GM12878 (cell line): ENCODE results near the gene SLC35E3. TPM values are rescaled to one million over a fixed set of nuclear protein-coding genes. Genes with fewer than 3 reads are reported as not detected.

ENCODE experiments used
- ATAC-seq: fragments of 200-7000 bp; cut with Tn5 transposase; 3 replicates; pipeline ENCODE4 v1.9.1; 2020; ENCODE audit warnings: mild to moderate bottlenecking, moderate library complexity
- BruUV-seq: library from RNA; stranded (reverse); fragments of 400-500 nt; replicated peaks from 2 replicates; lab custom pipeline; 2021; lab: Mats Ljungman, UMichigan
- CTCF ChIA-PET: fragments of 300-600 bp; sonication (Branson Sonifier 250); formaldehyde crosslinking; extraction: SDS; loops from one replicate; lab custom pipeline; 2021; ENCODE audit warnings: inconsistent platforms; lab: Yijun Ruan, JAX
- POLR2A ChIA-PET: fragments of 350-600 bp; formaldehyde crosslinking; extraction: SDS; loops from one replicate; lab custom pipeline; 2021; ENCODE audit warnings: inconsistent platforms; lab: Charles Lee
- RAD21 ChIA-PET: fragments of 300-600 bp; sonication (Branson Sonifier 250); formaldehyde crosslinking; loops from one replicate; lab custom pipeline; 2023; ENCODE audit warnings: antibody characterized with exemption; ENCODE audit not compliant: unreplicated experiment; lab: Charles Lee
- SMC1A ChIA-PET: fragments of 300-600 bp; sonication (Branson Sonifier 250); formaldehyde crosslinking; loops from one replicate; lab custom pipeline; 2023; ENCODE audit not compliant: unreplicated experiment, uncharacterized antibody; lab: Charles Lee
- DNase-seq: peaks from one replicate; pipeline ENCODE4 v3.0.0-alpha.2; 2011; ENCODE audit warnings: low read depth, low spot score
- FAIRE-seq: peaks from 3 replicates; lab custom pipeline; 2011; peaks lifted over from hg19 to GRCh38; lab: Jason Lieb, UNC
- H2AFZ ChIP-seq: 2 replicates; pipeline ENCODE4 v1.6.0; 2011; ENCODE audit warnings: low read depth, low read length, control low read depth; ENCODE audit not compliant: control insufficient read depth
- H3K27ac ChIP-seq: 2 replicates; pipeline ENCODE4 v1.5.1; 2011; ENCODE audit warnings: control low read depth; ENCODE audit not compliant: control insufficient read depth, insufficient read depth
- H3K27me3 ChIP-seq, 2 experiments: replicated peaks in 1 of 2; 2 replicates each; pipeline versions ENCODE4 v1.6.0 to v1.6.1; 2011; ENCODE audit warnings: low read length in 1 of 2; ENCODE audit not compliant: control insufficient read depth in 2 of 2, insufficient read depth in 2 of 2
- H3K36me3 ChIP-seq, 2 experiments: 2 replicates each; pipeline ENCODE4 v1.5.1; 2011; ENCODE audit warnings: low read length in 1 of 2; ENCODE audit not compliant: control insufficient read depth in 2 of 2, insufficient read depth in 2 of 2
- H3K4me1 ChIP-seq: 2 replicates; pipeline ENCODE4 v1.6.1; 2011; ENCODE audit warnings: mild to moderate bottlenecking, low read length, moderate library complexity, mixed read lengths; ENCODE audit not compliant: control insufficient read depth, insufficient read depth
- H3K4me2 ChIP-seq: 2 replicates; pipeline ENCODE4 v1.6.0; 2011; ENCODE audit warnings: control low read depth; ENCODE audit not compliant: control insufficient read depth, insufficient read depth
- H3K4me3 ChIP-seq: fragments of 200-600 bp; sonication (generic); 2 replicates; pipeline ENCODE4 v1.5.1; 2016
- H3K79me2 ChIP-seq: 2 replicates; pipeline ENCODE4 v1.6.0; 2011; ENCODE audit warnings: low read length; ENCODE audit not compliant: control insufficient read depth, insufficient read depth
- H3K9ac ChIP-seq: 2 replicates; pipeline ENCODE4 v1.8.0; 2011; ENCODE audit warnings: low read length, control low read depth, mixed read lengths; ENCODE audit not compliant: control insufficient read depth, insufficient read depth
- H3K9me3 ChIP-seq: replicated peaks from 3 replicates; pipeline ENCODE4 v1.5.1; 2011; ENCODE audit warnings: mild to moderate bottlenecking, low read length; ENCODE audit not compliant: control insufficient read depth, insufficient read depth
- H4K20me1 ChIP-seq: 2 replicates; pipeline ENCODE4 v1.6.0; 2011; ENCODE audit not compliant: control insufficient read depth, insufficient read depth
- BCL3 ChIP-seq: IDR thresholded peaks from 2 replicates; pipeline ENCODE4 v1.6.1; 2011; ENCODE audit warnings: borderline replicate concordance, low read depth, mild to moderate bottlenecking, moderate library complexity, low read length; ENCODE audit not compliant: insufficient read depth, poor library complexity, severe bottlenecking
- BRCA1 ChIP-seq: IDR thresholded peaks from 2 replicates; pipeline ENCODE4 v1.6.1; 2011; ENCODE audit warnings: low read depth, low read length, improper control_type of control experiment
- HCFC1 ChIP-seq: fragments of 150-350 bp; IDR thresholded peaks from 2 replicates; pipeline ENCODE4 v1.6.1; 2014; ENCODE audit warnings: low read length
- IKZF2 ChIP-seq, 2 experiments: fragments of 450-650 bp; IDR thresholded peaks; 2 replicates each; pipeline ENCODE4 v1.6.1; 2017; ENCODE audit warnings: mild to moderate bottlenecking in 2 of 2, moderate library complexity in 2 of 2
- JUNB ChIP-seq: IDR thresholded peaks from 2 replicates; pipeline ENCODE4 v1.6.1; 2016; ENCODE audit warnings: antibody characterized with exemption, mild to moderate bottlenecking
- JUND ChIP-seq: IDR thresholded peaks from 2 replicates; pipeline ENCODE4 v1.6.1; 2012; ENCODE audit warnings: low read depth, mild to moderate bottlenecking, low read length, improper control_type of control experiment, moderate library complexity
- NFXL1 ChIP-seq: fragments of 450-650 bp; IDR thresholded peaks from 2 replicates; pipeline ENCODE4 v1.6.1; 2017; ENCODE audit warnings: antibody characterized with exemption, mild to moderate bottlenecking, borderline replicate concordance
- NR2C2 ChIP-seq: IDR thresholded peaks from 2 replicates; pipeline ENCODE4 v1.6.1; 2011; ENCODE audit warnings: borderline replicate concordance, low read depth; ENCODE audit not compliant: control insufficient read depth, insufficient read length
- NR2F1 ChIP-seq: fragments of 450-650 bp; conservative IDR thresholded peaks from 2 replicates; pipeline ENCODE4 v1.6.1; 2017; ENCODE audit warnings: mild to moderate bottlenecking
- NRF1 ChIP-seq: conservative IDR thresholded peaks from 2 replicates; pipeline ENCODE4 v1.6.1; 2011; ENCODE audit warnings: mild to moderate bottlenecking, low read depth, low read length, improper control_type of control experiment
- PML ChIP-seq: IDR thresholded peaks from 2 replicates; pipeline ENCODE4 v1.6.1; 2012; ENCODE audit warnings: low read length, inconsistent platforms
- POLR2A ChIP-seq: IDR thresholded peaks from 2 replicates; pipeline ENCODE4 v1.6.1; 2011; ENCODE audit warnings: low read depth, mild to moderate bottlenecking, low read length
- RELA ChIP-seq: fragments of 450-650 bp; IDR thresholded peaks from 2 replicates; pipeline ENCODE4 v1.8.0; 2014; ENCODE audit warnings: borderline replicate concordance; ENCODE audit not compliant: partially characterized antibody
- SIN3A ChIP-seq: IDR thresholded peaks from 2 replicates; pipeline ENCODE4 v1.6.1; 2012; ENCODE audit warnings: low read depth, low read length, improper control_type of control experiment
- SMAD1 ChIP-seq: fragments of 450-650 bp; IDR thresholded peaks from 2 replicates; pipeline ENCODE4 v1.6.1; 2018; ENCODE audit warnings: mild to moderate bottlenecking, low read depth; ENCODE audit not compliant: partially characterized antibody
- SRF ChIP-seq, 2 experiments: IDR thresholded peaks; 2 replicates each; pipeline ENCODE4 v1.6.1; 2011; ENCODE audit warnings: low read depth in 2 of 2, low read length in 2 of 2, mild to moderate bottlenecking in 1 of 2, moderate library complexity in 1 of 2
- STAT1 ChIP-seq: fragments of 450-650 bp; conservative IDR thresholded peaks from 2 replicates; pipeline ENCODE4 v1.6.1; 2014; ENCODE audit warnings: antibody characterized with exemption, mild to moderate bottlenecking
- ZNF207 ChIP-seq: fragments of 450-650 bp; IDR thresholded peaks from 2 replicates; pipeline ENCODE4 v1.6.1; 2014; ENCODE audit warnings: antibody characterized with exemption, mild to moderate bottlenecking, borderline replicate concordance
- ZNF24 ChIP-seq: fragments of 450-650 bp; IDR thresholded peaks from 2 replicates; pipeline ENCODE4 v1.6.1; 2017; ENCODE audit warnings: antibody characterized with exemption, mild to moderate bottlenecking
- WGBS: methylation state at CpG from one replicate; pipeline ENCODE4 v1.1.6; 2016; ENCODE audit warnings: low lambda C conversion rate; ENCODE audit not compliant: insufficient replicate concordance, insufficient coverage; ENCODE audit errors: missing lambda C conversion rate; 5-methylcytosine and 5-hydroxymethylcytosine counted together
- in situ Hi-C: fragments of 300-500 bp; cut with MboI; formaldehyde crosslinking; loops from 9 replicates; pipeline ENCODE4 v1.14.3; 2018; ENCODE audit warnings: mixed read lengths
- intact Hi-C: fragments of 100-400 bp; cut with micrococcal nuclease; formaldehyde crosslinking; loops from one replicate; pipeline ENCODE4 v1.14.2; 2022; ENCODE audit not compliant: unreplicated experiment
- polyA plus RNA-seq, 11 experiments: library from polyadenylated mRNA; depleted of rRNA in 4 of 11; unstranded in 6 of 11; stranded (reverse) in 5 of 11; fragments of >200 nt; fragmentation: Nextera tagmentation in 4 of 11; fragmentation: Illumina TruSeq in 1 of 11; extraction: Ambion mirVana in 4 of 11; extraction: Trizol in 1 of 11; gene quantifications; 1 replicate in 1 of 11; 2 replicates in 10 of 11; pipeline versions ENCODE4 v1.2.1 to v1.2.3, GENCODE V29; 2011 to 2016; ENCODE audit warnings: inconsistent platforms in 2 of 11, missing spikeins in 2 of 11, low read depth in 1 of 11
- total RNA-seq, 4 experiments: library from RNA; depleted of rRNA in 3 of 4; stranded (reverse); fragments of >200 nt in 3 of 4; fragmentation: Illumina TruSeq in 1 of 4; extraction: Trizol in 1 of 4; gene quantifications; 2 replicates each; pipeline versions ENCODE4 v1.2.1 to v1.2.3, GENCODE V29; 2013 to 2021

The SLC35E3 gene
- total and polyA plus RNA-seq, 10 of the 15 experiments (the other 5 are each of a cell fraction or from before 2014, with no cell fraction given): 3.6 to 19.8 (median 6.1) TPM

DNA sequence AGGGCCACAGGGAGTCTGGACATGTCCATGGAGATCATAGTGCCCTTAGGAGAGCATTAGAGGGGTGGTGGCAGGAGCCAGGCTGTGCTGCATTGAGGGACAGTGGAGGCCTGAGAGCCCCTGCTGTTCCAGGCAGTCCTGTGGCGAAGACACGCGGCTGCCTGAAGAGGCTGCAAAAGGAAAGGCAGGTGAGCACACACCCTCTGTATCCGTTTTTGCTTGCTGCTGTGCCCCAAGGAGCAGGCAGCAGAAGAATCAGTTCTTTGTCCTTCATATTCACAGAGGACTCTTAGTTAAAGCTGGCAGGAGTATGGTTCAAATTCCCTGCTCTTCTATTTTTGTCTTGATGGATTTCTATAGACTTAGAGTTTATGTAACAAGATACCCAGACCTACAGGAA, 4.5 kb downstream of the SLC35E3 start (continued):
- no peak for TF ChIP-seq NR2C2
- TF ChIP-seq, all 136 proteins: peak for 0

- ATAC-seq: no peak
- POLR2A ChIA-PET: no interaction called here
- Histone ChIP-seq H3K4me2 (no peak overlapping the region), H2AFZ (no peak overlapping the region), H3K4me1 (no peaks in the 10 kb centered on the region), H3K27ac (no peak overlapping the region), H3K9me3 (no peaks in the 10 kb centered on the region), H3K27me3 (no peaks in the 10 kb centered on the region), H3K36me3 (peaks cover 0 to 5% of the 10 kb centered on the region in 2 experiments; a peak in 1 of 4 replicates), H4K20me1 (no peaks in the 10 kb centered on the region), H3K79me2 (no peaks in the 10 kb centered on the region), H3K4me3 (no peak overlapping the region), H3K9ac (no peak overlapping the region)
- WGBS: 87% methylated on average over 4 of the region's 4 CpGs
- CTCF ChIA-PET: no interaction called here
- FAIRE-seq: no peak
- no TSS peak for BruUV-seq
- no peak for TF ChIP-seq BCL3
- no peak for TF ChIP-seq NRF1
- TF ChIP-seq STAT1: no peak
- no peak for TF ChIP-seq HCFC1
- TF ChIP-seq BRCA1: no peak
- no peak for TF ChIP-seq RELA
- no peak for TF ChIP-seq SMAD1
- no peak for TF ChIP-seq NR2F1
- no peak for TF ChIP-seq ZNF24
- no peak for TF ChIP-seq ZNF207
- TF ChIP-seq PML: no peak
- no peak for TF ChIP-seq IKZF2 (IDR thresholded peaks at IDR 0.05)
- no peak for TF ChIP-seq POLR2A
- no peak for TF ChIP-seq JUND
- no peak for TF ChIP-seq JUNB
- no peak for TF ChIP-seq NFXL1
- TF ChIP-seq SIN3A: no peak
- TF ChIP-seq SRF (IDR thresholded peaks at IDR 0.05; ENCODE audit: low read depth in 2 of 2, low read length in 2 of 2): no peak
- intact Hi-C loops: no loop called here
- SMC1A ChIA-PET: no interaction called here
- in situ Hi-C loops: no loop called here
- DNase-seq: no peak
- RAD21 ChIA-PET: no interaction called here
Measured at GRCh38 chr12:68755536-68756243, 9.7 kb downstream of the SLC35E3 start.
